ENCODE data around the gene KDM1B.
"Not testable (repeated sequence)": the region's sequence is repeated elsewhere in the genome, so short reads cannot be mapped to it uniquely, and the experiment has no call there.

The KDM1B gene

GRCh38 chr6:18155150-18155863 is at the start of gene KDM1B:
TSS of gene KDM1B (plus strand) at chr6:18155422. CDS start at chr6:18159896, 4,474 bp downstream.
- peak; percentile 97 to 98 for DNase-seq

DNA sequence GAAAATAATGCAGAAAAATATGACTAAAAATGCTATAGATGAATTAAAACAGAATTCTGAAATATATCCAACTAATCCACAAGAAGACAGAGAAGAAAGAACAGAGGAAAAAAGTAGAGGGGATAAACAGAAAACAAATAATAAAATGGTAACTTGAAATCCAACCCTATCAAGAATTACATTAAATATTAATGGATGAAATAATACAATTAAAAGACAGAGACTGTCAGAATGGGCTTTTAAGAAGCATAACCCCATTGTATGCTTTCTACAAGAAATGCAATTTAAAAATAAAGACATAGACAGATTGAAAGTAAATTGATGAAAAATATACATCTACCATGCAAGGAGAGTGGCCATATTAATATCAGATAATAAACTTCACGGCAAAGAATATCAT is 48.2 kb upstream of the KDM1B start:
- no peak for DNase-seq

GRCh38 chr6:18110162-18110561 is 45.1 kb upstream of the KDM1B start:
- no peak for DNase-seq

DNA sequence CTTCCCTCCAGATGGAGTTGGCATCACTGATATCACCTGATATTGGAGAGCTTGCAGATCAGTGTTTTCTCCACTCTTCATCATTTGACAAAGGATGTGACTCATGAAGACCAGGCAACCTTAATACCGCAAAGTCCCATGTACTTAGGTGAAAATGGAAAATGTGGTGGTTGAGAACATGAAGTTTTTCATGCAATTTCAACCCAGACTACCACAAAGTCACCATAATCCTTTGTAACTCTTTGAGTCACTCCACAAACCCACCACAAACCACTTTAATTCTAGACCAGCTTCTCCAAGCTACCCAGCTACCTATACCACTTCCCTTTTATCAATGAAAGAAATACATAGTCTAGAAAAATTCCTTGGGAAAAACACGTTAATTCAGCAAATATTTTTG is 39.9 kb upstream of the KDM1B start:
- no peak for DNase-seq

DNA sequence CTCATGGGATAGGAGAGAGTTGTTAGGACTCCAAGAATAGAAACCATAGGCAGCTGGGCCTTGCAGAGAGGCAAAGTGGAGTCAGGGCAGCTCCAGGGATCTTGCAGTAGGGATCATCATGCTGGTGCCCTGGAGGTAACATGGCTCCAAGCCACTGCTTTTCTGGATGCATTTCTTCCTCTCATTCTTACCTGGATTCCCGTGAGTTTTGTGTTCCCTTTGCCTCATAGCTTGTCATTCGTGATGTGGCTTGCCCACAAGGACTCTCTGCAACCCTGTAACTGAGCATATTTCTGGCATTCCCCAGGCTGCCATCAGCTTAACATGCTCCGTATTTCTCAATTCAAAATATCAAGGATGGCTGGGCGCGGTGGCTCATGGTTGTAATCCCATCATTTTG is 38.1 kb upstream of the KDM1B start:
- DNase-seq: no peak

- no peak for DNase-seq
These were observed 36.9 kb upstream of the KDM1B start for GRCh38 chr6:18118330-18118729.

- no peak for DNase-seq
These were observed 36.0 kb upstream of the KDM1B start for GRCh38 chr6:18119236-18119635.

GRCh38 chr6:18121580-18122127 is 33.6 kb upstream of the KDM1B start:
- no peak for DNase-seq

GRCh38 chr6:18122128-18123093 is 32.8 kb upstream of the KDM1B start, which contains the start of gene NHLRC1:
TSS of gene NHLRC1 (minus strand) at chr6:18122677. CDS start at chr6:18122606, 71 bp downstream.
- peak; percentile 60 to 62 for DNase-seq

- no peak for DNase-seq
These were observed 29.1 kb upstream of the KDM1B start for GRCh38 chr6:18126121-18126520.

- no peak for DNase-seq
These were observed 22.9 kb upstream of the KDM1B start for GRCh38 chr6:18132346-18132745.

DNA sequence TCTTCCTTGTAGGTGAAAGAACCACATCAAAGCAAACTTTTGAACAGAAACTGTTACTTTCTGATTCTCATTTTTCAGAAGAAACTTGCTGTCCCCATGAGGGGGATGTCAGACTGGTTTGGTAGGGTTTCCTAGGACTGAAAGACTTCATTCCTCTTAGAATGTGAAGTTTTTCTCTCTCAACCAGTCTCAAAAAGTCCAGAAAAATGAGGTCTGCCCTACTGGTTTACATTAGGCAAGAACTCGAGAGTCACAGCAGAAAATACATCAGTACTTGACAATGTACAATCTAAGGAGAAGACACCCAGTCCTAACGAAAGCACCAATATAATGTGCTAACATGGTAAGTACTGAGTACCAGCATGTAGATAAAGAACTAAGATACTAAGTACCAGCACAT is 20.1 kb upstream of the KDM1B start:
- DNase-seq: no peak

DNA sequence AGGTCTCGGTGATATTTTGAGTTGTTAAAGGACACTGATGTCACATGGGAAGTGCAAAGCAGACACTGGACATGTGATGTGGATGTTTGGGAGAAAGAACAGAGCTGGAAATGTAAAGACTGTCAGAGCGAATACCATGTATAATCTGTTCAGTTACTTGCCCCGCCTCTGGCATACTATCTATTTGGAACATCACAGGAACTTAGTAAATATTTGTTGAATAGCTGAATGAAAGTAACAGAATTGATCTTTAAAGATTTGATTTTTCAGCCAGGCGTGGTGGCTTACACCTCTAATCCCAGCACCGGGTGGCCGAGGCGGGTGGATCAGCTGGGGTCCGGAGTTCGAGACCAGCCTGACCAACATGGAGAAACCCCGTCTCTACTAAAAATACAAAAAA is 19.0 kb upstream of the KDM1B start:
- DNase-seq: no peak

DNA sequence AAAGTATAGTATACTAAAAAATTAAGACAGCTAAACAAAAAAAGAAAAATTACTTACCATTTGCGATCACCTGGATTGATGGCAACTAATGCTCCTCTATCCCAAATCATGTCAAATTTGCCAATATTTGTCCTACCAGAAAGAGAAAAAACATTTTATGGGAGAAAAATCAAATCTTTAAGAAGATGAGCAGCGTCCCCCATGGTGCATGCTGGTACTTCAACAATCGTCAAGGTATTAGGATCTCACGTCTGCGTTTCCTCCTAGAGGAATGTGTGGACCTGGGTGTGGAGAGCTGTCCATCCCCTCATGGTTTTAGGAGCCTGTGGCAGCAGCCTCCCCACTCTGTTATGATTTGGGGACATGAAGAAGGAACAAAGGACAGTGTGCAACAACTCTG is 16.3 kb upstream of the KDM1B start:
- DNase-seq: no peak

GRCh38 chr6:18139935-18140621 is 15.1 kb upstream of the KDM1B start:
- no peak for DNase-seq

- DNase-seq: no peak
These were observed 13.2 kb upstream of the KDM1B start for GRCh38 chr6:18141805-18142590.

- DNase-seq: no peak
These were observed 12.7 kb upstream of the KDM1B start for GRCh38 chr6:18142591-18142861.

GRCh38 chr6:18147160-18147559 is 8.1 kb upstream of the KDM1B start:
- no peak for DNase-seq

DNA sequence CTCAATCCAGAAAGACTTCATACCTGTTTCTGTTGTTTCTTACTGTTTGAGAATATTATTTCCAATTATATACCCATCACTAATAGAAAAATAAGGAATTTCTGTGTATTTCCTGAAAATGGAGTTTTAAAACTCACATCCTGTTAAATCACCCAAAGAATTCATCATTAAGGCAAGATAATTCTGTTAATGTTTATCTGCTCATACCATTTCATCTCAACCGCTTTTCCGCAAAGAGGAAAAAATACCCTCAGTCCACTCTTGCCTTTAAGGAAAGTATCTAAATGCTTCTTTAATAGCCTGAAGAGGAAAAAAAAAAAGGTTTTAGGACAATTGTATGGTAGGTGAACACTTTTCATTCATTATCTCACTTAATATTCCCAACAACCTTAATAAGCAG is 7.6 kb upstream of the KDM1B start:
- no peak for DNase-seq

DNA sequence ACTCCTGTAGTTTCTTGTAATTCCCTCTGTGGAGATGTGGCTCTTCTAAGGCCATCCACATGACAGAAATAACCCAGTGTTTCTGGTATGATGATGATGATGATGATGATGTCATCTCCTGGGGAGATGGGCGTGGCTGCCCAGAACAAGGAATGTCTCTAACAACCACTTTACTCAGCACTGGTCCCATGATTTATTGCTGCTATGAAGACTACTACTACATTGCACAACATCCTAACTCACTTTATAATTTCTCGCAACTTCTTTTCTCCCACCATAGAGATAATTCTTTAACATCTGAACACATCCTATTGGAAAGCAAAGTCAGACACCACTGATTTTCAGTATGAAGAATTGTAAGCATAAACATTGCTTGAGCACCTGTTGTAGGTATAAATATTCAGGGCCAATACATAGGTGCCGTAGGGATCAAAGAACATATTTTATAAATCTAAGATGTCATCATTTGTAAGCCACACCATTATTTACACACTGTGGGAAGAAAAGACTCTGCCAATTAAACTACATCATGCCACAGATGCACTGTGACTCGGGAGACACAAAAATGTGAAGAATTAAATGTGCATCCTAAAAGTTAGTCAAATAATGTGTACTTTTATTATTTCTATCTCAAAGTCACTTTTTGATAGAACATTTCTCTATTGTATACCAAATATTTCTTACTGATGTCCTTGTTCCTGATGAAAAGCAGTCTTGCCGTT is 6.8 kb upstream of the KDM1B start:
- no peak for DNase-seq

GRCh38 chr6:18151391-18151790 is 3.8 kb upstream of the KDM1B start:
- DNase-seq: not testable (repeated sequence)

DNA sequence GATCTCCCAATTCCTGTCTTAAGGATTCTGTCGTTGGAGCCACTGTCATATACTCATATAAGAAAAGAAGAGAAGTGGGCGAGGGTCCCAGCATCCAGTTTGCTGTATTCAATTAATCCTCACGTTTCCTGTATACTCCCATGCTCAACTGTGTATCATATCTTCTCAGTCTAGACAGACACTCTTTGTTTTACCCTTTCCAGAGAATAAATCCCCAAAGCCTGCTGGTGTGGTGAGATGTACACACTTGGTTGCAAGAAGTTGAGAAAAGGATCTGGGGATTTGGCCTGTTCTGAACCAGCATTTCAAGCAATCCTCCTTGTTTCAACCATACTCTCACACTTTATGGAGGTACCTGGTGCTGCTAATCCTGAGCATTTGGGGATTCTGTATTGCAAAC is 3.4 kb upstream of the KDM1B start:
- no peak for DNase-seq

All from activated CD4-positive, alpha-beta T cell treated with anti-CD3 and anti-CD28 coated beads, Interleukin-2, amount 50 U/mL, for 4 hours (primary cell).